Thyroid gland (tissue), 4 donors: ENCODE measurements around the gene KRT6B. TPM values are rescaled to one million over a fixed set of nuclear protein-coding genes. Genes with fewer than 3 reads are reported as not detected.

Source experiments
- DNase-seq, 2 donors: peaks; one replicate each; pipeline ENCODE4 v3.0.0-alpha.2; 2019
- H3K27ac ChIP-seq, 3 donors: fragments of 200-600 bp; sonication (generic); 1 replicate in 2 of 3; 2 replicates in 1 of 3; pipeline ENCODE4 v1.5.1; 2016 to 2019; ENCODE audit warnings: mild to moderate bottlenecking in 1 of 3, moderate library complexity in 1 of 3
- H3K27me3 ChIP-seq: fragments of 200-600 bp; sonication (generic); one replicate; pipeline ENCODE4 v1.5.1; 2019
- H3K36me3 ChIP-seq, 2 donors: fragments of 200-600 bp; sonication (generic); one replicate each; pipeline ENCODE4 v1.5.1; 2016 to 2019
- H3K4me1 ChIP-seq, 2 donors: fragments of 200-600 bp; sonication (generic); one replicate each; pipeline ENCODE4 v1.5.1; 2017 to 2019
- H3K4me3 ChIP-seq, 3 donors: fragments of 200-600 bp; sonication (generic); replicated peaks in 1 of 3; 1 replicate in 2 of 3; 2 replicates in 1 of 3; pipeline ENCODE4 v1.5.1; 2016; ENCODE audit warnings: mild to moderate bottlenecking in 1 of 3
- H3K9me3 ChIP-seq: fragments of 200-600 bp; sonication (generic); one replicate; pipeline ENCODE4 v1.5.1; 2017
- POLR2A ChIP-seq, 2 donors: fragments of 450-650 bp; IDR thresholded peaks; one replicate each; pipeline ENCODE4 v1.6.1; 2017; ENCODE audit warnings: antibody characterized with exemption in 2 of 2, mild to moderate bottlenecking in 2 of 2, moderate library complexity in 1 of 2
- WGBS, 2 donors: methylation state at CpG; one replicate each; pipeline ENCODE4 v1.1.5; 2017; 5-methylcytosine and 5-hydroxymethylcytosine counted together
- intact Hi-C: fragments of 100-400 bp; cut with DNase I; formaldehyde crosslinking; loops from one replicate; pipeline ENCODE4 v1.15.1; 2023
- total RNA-seq, 4 donors: library from RNA; depleted of rRNA; stranded (reverse); fragments of >200 nt; gene quantifications; one replicate each; pipeline ENCODE4 v1.2.3, GENCODE V29; 2016
- TF ChIP-seq, protein P1 (sequence below), 6 experiments: fragments of 200-600 bp in 3 of 6; fragments of 450-650 bp in 3 of 6; sonication (generic) in 3 of 6; IDR thresholded peaks; one replicate each; pipeline ENCODE4 v1.5.1; 2016 to 2019; ENCODE audit warnings: antibody characterized with exemption in 6 of 6, mild to moderate bottlenecking in 2 of 6, inconsistent platforms in 1 of 6, moderate library complexity in 1 of 6

The KRT6B gene
- total RNA-seq, 4 donors from 2014 or later = not detected

DNA sequence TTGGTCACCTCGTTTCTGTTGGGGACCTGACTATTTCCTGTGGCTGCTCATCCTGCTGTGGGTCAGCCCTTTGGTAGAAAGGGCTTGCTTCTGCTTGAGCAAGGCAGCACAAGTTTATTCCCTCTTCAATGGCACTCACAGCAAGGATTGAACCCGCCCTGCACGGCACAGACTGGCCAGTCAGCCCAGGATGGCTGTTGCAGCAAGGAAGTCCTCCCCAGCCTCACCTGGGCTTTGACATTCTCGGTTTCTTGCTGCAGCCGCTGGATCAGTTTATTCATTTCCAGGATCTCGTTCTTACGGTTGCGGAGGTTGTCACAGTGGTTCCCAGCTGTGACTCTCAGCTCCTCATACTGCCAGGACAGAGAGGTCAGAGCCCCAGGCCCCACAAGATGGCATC, 55.3 kb downstream of the KRT6B start:
- H3K9me3 ChIP-seq = no peaks in the 10 kb centered on the region
- no peak for DNase-seq
- H3K4me1 ChIP-seq = peaks cover 0 to 2% of the 10 kb centered on the region in 2 donors
- no peaks in the 10 kb centered on the region for H3K27me3 ChIP-seq
- H3K27ac ChIP-seq = no peak overlapping the region
- no peak for TF ChIP-seq POLR2A (IDR thresholded peaks at IDR 0.05)
- TF ChIP-seq, protein P1, sequence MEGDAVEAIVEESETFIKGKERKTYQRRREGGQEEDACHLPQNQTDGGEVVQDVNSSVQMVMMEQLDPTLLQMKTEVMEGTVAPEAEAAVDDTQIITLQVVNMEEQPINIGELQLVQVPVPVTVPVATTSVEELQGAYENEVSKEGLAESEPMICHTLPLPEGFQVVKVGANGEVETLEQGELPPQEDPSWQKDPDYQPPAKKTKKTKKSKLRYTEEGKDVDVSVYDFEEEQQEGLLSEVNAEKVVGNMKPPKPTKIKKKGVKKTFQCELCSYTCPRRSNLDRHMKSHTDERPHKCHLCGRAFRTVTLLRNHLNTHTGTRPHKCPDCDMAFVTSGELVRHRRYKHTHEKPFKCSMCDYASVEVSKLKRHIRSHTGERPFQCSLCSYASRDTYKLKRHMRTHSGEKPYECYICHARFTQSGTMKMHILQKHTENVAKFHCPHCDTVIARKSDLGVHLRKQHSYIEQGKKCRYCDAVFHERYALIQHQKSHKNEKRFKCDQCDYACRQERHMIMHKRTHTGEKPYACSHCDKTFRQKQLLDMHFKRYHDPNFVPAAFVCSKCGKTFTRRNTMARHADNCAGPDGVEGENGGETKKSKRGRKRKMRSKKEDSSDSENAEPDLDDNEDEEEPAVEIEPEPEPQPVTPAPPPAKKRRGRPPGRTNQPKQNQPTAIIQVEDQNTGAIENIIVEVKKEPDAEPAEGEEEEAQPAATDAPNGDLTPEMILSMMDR (IDR thresholded peaks at IDR 0.05) = no peak
- WGBS, 2 donors = 77 to 93% methylated on average over 8 of the region's 8 CpGs
- H3K36me3 ChIP-seq = no peaks in the 10 kb centered on the region
- intact Hi-C loops = no loop called here
- H3K4me3 ChIP-seq = no peak overlapping the region

Other genes with a start within 250 kb of the KRT6B start
- 100 to 1,000 TPM; 333 to 826 (median 460) TPM for gene KRT7, start 218.9 kb downstream of the KRT6B start, total RNA-seq
- gene KRT86, start 177.5 kb downstream of the KRT6B start, total RNA-seq = 1 to 10 TPM in 1 of 4 donors, under 1 TPM in 3; 0.13 to 1.1 (median 0.42) TPM
- under 1 TPM in 2 of 4 donors, not detected in 2; 0.11 to 0.71 TPM for gene KRT81, start 160.6 kb downstream of the KRT6B start, total RNA-seq
- under 1 TPM in 3 of 4 donors, not detected in 1; 0.22 to 0.46 (median 0.40) TPM for gene KRT83, start 130.7 kb downstream of the KRT6B start, total RNA-seq
- gene KRT85, start 84.7 kb downstream of the KRT6B start, total RNA-seq = not detected
- gene KRT84, start 66.5 kb downstream of the KRT6B start, total RNA-seq = not detected
- not detected for gene KRT82, start 45.8 kb downstream of the KRT6B start, total RNA-seq
- not detected for gene KRT75, start 17.8 kb downstream of the KRT6B start, total RNA-seq
- not detected for gene KRT6C, start 21.7 kb upstream of the KRT6B start, total RNA-seq
- gene KRT6A, start 41.1 kb upstream of the KRT6B start, total RNA-seq = under 1 TPM in 1 of 4 donors, not detected in 3; 0.27 TPM
- gene KRT5, start 68.2 kb upstream of the KRT6B start, total RNA-seq = 1 to 10 TPM in 1 of 4 donors, not detected in 3; 1.4 TPM
- gene KRT71, start 101.0 kb upstream of the KRT6B start, total RNA-seq = not detected
- not detected for gene KRT74, start 121.7 kb upstream of the KRT6B start, total RNA-seq
- not detected for gene KRT72, start 149.3 kb upstream of the KRT6B start, total RNA-seq
- not detected for gene KRT73, start 166.4 kb upstream of the KRT6B start, total RNA-seq
- 1 to 10 TPM in 1 of 4 donors, not detected in 3; 1.3 TPM for gene KRT2, start 200.1 kb upstream of the KRT6B start, total RNA-seq
- gene KRT1, start 228.3 kb upstream of the KRT6B start, total RNA-seq = 1 to 10 TPM in 1 of 4 donors, not detected in 3; 2.8 TPM